Cortex of kidney (tissue), 1 donor: ENCODE measurements around the gene HADH.
A peak's percentile ranks its signal among the peaks of the same experiment; 100 is the strongest.
"Not testable (repeated sequence)": the region's sequence is repeated elsewhere in the genome, so short reads cannot be mapped to it uniquely, and the experiment has no call there.

ENCODE experiments used
- DNase-seq: peaks from one replicate; lab custom pipeline; 2025; lab: John Stamatoyannopoulos, UW

The HADH gene

GRCh38 chr4:107989537-107990386, at the start of gene HADH:
HADH (plus strand) TSS chr4:107989889; CDS start chr4:107989933, 44 bp downstream.
- DNase-seq: peak; percentile 72

- no peak for DNase-seq
Observed at GRCh38 chr4:107945809-107946208, 43.9 kb upstream of the HADH start.

DNA sequence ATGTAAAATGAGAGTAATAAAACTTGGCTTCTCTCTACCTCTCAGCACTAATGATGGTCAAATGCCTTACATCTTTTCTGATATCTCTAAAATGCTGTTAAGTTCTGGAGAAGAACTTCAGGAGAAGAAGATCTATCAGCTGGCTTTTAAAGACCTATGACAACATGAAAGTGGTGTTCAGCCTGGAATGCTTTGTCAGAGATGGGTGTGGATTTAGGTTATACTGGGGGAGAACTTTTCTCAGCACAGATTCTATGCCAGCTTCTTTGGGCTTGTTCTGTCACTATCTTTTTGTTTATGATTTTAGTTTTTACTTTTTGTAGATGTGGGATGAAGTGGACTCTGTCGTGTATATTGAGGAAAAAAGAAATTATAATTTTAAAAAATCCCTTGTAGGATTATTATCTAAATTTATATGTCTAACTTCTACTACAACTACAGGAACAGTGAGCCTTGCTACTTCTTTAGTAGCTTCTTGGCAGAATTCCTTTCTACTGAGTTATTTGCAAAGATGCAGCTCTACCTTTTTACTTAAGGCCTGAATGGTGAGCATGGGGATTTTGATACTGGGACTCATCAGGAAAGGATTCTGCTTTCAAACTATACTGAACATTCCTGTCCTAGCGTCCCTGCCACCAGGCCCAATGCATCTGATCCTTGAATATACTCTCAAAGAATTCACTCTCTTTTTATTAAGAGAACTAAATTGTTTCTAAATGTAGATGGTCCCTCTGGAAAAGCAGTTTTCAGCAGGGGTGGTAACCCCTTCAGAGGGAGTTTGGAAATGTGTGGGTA, 38.7 kb upstream of the HADH start:
- no peak for DNase-seq

- no peak for DNase-seq
Observed at GRCh38 chr4:107951551-107951950, 38.1 kb upstream of the HADH start.

GRCh38 chr4:107956011-107956410, 33.7 kb upstream of the HADH start:
- DNase-seq: no peak

GRCh38 chr4:107966903-107967302, 22.8 kb upstream of the HADH start:
- DNase-seq: no peak

GRCh38 chr4:107967519-107967918, 22.2 kb upstream of the HADH start:
- not testable (repeated sequence) for DNase-seq

GRCh38 chr4:107967921-107968320, 21.8 kb upstream of the HADH start:
- not testable (repeated sequence) for DNase-seq

DNA sequence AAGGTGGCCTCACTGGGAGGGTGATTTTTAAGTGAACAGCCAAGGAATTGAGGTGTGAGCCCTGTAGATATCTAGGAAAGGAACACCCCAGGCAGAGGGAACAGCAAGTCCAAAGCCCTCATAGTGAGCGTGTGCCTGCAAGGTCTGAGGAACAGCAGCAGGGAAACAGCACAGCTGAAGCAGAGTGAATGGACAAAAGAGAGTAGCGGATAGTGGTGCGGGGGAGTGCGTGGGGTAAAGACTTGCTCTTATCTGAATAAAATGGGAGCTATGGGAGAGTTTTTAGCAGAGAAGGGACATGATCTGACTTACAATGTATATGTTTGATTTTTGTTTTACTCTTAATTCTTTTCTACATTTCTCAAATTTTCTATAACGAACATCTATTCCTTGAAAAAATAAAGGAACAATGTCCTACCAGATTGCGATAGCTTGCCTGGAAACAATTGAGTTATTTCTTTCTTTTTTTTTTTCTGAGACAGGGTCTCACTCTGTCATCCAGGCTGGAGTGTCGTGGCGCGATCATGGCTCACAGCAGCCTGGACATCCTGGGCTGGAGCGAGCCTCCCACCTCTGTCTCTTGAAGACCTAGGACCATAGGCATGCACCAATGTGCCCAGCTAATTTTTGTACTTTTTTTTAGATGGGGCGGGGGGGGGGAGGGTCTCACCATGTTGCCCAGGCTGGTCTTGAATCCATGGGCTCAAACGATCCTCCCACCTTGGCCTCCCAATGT, 19.5 kb upstream of the HADH start:
- no peak for DNase-seq

- no peak for DNase-seq
Observed at GRCh38 chr4:107972605-107973004, 17.1 kb upstream of the HADH start.

GRCh38 chr4:107974523-107974922, 15.2 kb upstream of the HADH start:
- no peak for DNase-seq

DNA sequence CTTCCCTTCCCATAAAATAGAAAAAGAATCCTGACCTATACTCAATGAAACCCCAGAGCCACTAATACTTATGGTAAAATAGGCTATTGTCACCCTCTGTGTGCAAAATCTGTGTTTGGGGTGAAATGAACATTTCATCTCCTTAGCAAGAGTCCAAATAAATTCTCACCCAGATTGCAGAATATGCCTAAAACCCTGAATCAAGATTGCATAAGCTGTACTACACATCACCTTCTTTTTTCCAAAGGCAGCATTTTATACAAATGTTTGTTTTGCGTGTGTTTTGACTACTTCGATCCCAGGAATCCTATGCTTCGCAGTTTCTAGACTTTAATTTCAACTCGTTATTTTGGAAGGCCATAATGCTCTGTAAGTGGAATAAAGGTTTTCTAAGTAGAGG, 12.2 kb upstream of the HADH start:
- no peak for DNase-seq

DNA sequence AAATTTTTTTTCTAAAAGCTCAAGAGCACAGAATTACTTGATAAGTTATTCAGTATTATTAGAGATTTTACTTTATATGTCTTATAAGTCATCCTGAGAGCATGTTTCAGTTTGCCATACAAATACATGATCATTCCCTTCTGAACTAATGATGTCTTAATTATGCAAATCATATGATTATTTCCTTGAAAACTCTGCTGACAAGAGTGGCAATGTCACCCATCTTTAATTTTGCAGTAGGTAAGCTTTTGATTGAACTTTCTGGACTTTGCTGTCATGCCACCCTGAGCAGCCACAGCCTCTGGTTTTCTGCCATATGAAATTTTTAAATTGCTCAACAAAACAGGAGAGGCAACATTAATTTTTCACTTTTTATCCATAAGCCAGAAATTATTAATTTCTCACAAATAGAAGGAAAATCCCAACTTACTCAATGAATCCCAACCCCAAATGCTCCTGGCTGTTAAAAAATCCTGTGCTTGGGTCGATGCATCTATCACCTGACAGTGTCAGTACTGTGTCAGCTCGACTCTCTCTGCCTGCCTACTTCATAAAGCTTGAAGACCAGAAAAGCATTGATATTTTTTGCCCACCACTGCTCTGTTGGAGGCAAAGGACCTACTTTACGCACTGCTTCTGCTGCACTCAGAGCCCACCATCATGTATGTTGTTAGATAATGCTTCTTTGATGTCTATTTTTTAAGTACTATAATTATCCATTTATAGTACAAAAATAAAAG, 11.6 kb upstream of the HADH start:
- no peak for DNase-seq

DNA sequence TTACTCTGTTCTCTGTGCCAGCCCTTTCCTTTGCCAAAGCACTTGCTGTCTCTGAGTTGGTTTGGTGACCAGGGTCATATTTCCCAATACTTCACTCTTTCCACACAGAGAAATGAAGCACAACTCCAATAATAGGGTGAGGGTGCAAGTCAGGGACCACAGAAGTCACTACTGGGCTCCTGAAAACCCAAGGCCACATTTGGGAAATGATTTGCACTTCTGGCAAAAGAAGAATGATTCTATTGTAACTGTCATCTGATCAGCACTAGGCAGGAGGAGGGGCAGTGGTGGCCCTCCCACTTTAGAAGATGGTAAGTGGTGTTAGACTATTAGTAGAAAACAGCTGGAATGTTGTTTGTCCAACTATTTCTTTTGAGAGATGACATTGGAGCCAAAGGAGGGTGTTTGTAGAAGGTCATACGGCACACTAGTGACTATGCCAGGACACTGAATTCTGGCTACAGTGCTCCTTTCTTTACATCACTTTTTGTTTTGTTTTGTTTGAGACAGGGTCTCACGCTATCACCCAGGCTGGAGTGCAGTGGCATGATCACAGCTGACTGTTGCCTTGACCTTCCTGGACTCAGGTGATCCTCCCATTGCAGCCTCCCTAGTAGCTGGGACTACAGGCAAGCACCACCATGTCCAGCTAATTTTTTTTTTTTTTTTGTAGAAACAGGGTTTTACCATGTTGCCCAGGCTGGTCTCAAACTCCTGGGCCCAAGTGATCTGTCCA, 10.8 kb upstream of the HADH start:
- DNase-seq: no peak

DNA sequence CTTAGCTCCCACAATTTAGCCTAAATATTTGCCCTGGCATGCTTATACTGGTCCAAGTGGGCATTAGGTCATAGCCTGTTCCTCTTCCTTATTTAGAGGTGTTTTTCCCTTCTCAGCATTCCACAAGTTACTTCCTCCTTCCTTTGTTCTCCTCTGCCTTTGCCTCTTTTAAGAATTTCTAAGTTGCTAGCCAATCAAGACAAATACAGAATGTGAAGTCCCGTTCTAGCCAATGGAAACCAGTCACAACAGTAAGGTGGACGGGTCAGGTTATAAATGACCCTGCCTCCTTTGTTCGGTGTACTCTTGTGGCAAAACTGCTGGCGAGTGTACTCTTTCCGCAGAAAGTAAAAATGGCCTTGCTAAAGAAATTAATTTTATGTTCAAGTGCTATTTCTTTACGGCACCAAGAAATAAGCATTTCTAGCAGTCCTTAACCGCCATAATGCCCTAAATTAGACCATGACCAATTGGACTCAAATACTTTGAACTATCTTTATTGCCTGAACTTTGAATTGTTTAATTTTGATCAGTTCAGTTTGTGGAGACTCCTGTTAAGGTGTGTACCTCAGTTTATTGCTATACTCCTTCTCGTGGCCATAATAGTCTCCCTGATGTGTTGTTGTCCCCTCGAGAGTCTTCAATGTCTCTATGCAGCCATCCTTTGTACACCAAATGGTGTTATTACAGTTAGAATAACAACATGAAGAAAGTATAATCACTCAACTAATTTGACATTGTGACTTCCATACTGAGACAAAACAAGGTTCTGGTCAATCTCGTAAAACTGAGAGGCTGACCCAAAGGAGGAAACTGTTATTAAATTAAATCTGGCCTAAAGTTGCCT, 1.6 kb upstream of the HADH start:
- no peak for DNase-seq

GRCh38 chr4:107988763-107989035, 990 bp upstream of the HADH start:
- no peak for DNase-seq

- no peak for DNase-seq
Observed at GRCh38 chr4:107989162-107989536, 540 bp upstream of the HADH start.

DNA sequence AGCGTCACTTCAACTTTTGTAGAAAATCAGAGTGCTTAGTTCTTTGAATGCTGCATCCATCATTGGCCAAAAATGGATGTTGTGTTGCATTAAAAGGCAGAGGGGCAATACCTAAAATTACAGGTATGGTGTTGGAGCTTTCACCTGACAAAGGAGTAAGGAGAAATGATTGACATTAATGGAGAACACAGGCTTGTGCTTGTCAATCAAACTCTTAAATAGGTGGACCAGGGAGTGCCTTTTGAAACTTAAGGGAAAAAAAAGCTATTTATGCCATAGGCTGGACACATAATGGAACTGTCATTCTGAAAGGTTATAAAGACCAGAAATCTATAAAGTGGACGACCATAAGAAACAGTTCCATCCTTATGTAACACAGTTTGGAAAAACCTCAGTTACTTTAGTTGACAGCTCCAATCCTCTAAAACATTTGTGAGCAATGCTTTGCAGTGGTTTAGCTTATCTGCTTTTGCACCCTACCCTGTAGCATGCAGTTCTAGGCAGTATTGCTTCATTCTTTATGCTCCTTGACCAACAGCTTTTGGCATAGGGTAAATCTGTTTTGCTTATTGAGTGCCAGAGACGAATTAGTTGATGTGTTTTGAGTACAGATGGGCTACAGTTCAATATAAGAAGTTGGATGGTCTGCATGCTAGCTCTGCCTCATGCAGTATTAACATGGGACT, 2.4 kb downstream of the HADH start:
- DNase-seq: no peak

GRCh38 chr4:107993969-107994368, 4.3 kb downstream of the HADH start:
- DNase-seq: no peak

DNA sequence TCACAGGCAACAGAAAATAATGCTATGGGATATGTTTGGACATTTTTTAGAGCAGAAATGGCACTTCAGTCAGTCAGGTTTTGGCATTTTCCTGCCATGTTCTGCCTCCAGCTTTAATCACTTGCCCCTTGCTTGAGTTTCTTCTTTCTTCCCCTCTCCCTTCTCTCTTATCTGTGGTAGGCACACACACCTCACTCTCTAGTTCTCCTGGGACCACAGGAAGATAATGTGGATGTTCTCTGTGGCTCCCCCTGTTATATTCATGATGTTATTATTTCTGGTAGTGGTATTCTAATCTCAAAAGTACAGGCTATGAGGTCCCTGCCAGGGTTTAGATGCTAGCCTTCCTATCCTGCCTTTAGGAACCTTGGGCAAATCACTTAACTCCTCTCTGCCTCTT, 5.2 kb downstream of the HADH start:
- no peak for DNase-seq
